ENCODE data around the gene S100A13.

Gene S100A13

DNA sequence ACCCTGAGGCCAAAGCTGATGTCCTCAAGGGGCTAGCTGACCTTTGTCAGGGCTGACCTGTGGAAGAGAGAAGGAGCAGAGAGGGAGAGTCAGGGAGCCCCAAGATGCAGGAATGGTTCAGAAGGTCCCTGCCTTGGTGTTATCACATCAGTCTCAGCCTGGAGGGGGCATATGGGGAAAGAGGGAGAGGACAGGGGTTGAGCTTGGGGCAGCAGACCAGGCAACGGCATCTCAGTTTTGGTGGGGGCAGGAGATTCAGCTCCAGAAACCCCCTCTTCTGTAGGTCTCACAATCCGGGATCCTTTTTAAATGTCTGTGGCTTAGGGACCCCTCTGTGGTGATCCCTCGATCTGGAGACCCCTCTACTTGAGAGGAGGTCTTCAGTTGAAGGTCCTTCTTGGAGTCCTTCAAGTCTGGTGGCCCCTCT is 815 bp downstream of the S100A13 start:
- H3K4me3 ChIP-seq (ENCODE audit: low read length): peak overlapping the region; percentile 62
- TF ChIP-seq, protein P1, sequence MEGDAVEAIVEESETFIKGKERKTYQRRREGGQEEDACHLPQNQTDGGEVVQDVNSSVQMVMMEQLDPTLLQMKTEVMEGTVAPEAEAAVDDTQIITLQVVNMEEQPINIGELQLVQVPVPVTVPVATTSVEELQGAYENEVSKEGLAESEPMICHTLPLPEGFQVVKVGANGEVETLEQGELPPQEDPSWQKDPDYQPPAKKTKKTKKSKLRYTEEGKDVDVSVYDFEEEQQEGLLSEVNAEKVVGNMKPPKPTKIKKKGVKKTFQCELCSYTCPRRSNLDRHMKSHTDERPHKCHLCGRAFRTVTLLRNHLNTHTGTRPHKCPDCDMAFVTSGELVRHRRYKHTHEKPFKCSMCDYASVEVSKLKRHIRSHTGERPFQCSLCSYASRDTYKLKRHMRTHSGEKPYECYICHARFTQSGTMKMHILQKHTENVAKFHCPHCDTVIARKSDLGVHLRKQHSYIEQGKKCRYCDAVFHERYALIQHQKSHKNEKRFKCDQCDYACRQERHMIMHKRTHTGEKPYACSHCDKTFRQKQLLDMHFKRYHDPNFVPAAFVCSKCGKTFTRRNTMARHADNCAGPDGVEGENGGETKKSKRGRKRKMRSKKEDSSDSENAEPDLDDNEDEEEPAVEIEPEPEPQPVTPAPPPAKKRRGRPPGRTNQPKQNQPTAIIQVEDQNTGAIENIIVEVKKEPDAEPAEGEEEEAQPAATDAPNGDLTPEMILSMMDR (conservative IDR thresholded peaks at IDR 0.05; ENCODE audit: low read depth, low read length): no peak
- no peak for DNase-seq (ENCODE audit: low read depth)

DNA sequence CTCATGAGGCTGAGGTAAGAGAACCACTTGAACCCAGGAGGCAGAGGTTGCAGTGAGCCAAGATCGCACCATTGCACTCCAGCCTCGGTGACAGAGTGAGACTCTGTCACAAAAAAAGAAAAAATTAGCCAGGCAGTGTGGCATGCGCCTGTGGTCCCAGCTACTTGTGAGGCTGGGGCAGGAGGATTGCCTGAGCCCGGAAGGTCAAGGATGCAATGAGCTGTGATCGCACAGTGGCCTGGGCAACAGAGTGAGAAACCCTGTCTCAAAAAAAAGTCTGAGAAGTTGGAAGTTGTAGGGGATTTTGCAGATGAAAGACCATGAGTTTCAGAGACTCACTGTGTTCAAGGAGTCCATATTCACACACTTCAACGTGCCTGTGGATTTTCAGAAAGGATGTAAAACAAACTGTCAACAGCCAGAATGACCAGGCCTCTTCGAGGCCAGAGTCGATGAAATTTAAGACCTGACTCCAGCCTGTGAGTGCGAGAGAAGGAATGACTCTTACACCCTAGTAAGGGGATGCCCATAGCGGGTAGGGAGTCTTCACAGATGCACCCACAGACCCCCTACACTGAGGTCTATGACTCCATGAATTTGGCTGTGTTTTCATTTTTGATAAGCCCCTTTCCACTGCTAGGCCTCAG is 2.2 kb downstream of the S100A13 start:
- no peak overlapping the region for H3K4me3 ChIP-seq (ENCODE audit: low read length)
- no peak for DNase-seq (ENCODE audit: low read depth)
- TF ChIP-seq, protein P1 (conservative IDR thresholded peaks at IDR 0.05; ENCODE audit: low read depth, low read length): no peak

DNA sequence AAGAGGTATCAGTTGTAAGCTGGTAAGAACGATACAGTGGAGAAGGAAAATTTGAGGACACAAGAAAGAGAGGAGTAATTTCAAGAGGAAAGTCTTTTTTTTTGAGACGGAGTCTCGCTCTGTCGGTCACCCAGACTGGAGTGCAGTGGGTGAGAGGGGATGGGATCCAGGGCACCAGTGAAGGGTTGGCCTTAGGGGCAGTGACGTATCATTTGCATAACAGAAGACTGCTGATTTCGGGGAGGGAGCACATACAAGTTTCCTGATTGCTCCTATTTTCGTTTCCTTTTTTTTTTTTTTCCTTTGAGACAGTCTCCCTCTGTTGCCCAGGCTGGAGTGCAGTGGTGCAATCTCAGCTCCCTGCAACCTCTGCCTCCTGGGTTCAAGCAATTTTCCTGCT is 4.2 kb downstream of the S100A13 start:
- TF ChIP-seq, protein P1 (conservative IDR thresholded peaks at IDR 0.05; ENCODE audit: low read depth, low read length): no peak
- no peak overlapping the region for H3K4me3 ChIP-seq (ENCODE audit: low read length)
- no peak for DNase-seq (ENCODE audit: low read depth)

DNA sequence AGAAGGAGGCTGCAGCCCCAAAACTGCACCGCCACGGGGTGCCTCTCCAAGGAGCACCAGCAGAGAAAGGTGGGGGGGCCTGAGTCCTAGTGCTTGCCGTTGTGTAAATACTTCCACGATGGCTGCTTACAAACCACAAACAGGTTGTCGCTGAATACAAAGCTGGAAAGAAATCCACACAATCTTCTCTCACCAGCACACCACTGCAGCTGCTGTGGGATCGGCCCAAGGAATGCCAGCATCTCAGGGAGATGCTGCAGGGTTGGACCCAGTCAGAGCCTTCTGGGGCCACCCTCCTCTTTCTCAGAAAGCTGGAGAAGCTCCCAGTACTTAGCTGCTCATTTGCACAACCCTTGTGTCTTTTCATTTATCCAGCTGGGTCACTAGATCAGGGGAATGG is 8.1 kb downstream of the S100A13 start:
- DNase-seq (ENCODE audit: low read depth): no peak
- TF ChIP-seq, protein P1 (conservative IDR thresholded peaks at IDR 0.05; ENCODE audit: low read depth, low read length): no peak

DNA sequence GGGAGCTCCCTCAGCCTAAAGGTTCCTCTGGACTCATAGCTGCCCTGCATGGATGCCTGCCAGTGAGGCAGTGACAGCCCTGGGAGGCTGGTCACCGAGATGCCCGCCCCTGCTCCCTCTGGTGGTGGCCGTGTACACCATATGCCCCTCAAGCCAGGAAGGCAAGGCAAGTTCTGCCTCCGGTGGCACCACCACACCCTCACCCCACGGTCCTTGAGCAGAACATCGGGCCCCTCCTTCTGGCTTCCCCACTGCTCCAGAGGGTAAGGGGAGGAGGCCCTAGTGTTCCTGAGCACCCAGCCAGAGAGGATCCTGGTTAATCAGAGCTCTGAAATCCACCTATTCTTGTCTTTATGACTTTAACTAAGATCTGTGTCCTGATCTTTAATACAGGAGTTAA is 9.6 kb downstream of the S100A13 start:
- no peak overlapping the region for H3K4me3 ChIP-seq (ENCODE audit: low read length)
- TF ChIP-seq, protein P1 (conservative IDR thresholded peaks at IDR 0.05; ENCODE audit: low read depth, low read length): no peak
- no peak for DNase-seq (ENCODE audit: low read depth)

More for the DNA sequence above, 8.1 kb downstream of the S100A13 start:
- H3K4me3 ChIP-seq (ENCODE audit: low read length): no peak overlapping the region

DNA sequence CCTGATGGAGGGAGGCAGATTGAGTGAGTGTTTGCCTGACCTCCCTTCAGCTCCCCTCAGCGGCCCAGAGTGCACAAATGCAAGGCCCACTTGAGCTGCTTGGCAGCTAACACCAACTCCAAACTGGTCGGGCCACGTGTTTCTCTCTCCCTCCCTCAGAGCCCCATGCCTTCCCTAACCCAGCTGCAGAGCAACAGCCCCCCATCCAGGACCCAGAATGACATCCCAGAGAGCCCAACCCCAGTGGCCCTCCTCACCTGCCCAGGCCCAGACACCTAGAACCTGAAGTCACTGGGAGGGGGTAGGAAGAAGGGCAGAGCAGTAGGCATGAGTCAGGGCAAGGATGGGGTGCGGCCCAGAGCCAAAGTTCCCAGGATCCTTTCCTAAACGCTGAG is 10.4 kb downstream of the S100A13 start:
- no peak for DNase-seq (ENCODE audit: low read depth)
- H3K4me3 ChIP-seq (ENCODE audit: low read length): no peak overlapping the region
- TF ChIP-seq, protein P1 (conservative IDR thresholded peaks at IDR 0.05; ENCODE audit: low read depth, low read length): no peak

DNA sequence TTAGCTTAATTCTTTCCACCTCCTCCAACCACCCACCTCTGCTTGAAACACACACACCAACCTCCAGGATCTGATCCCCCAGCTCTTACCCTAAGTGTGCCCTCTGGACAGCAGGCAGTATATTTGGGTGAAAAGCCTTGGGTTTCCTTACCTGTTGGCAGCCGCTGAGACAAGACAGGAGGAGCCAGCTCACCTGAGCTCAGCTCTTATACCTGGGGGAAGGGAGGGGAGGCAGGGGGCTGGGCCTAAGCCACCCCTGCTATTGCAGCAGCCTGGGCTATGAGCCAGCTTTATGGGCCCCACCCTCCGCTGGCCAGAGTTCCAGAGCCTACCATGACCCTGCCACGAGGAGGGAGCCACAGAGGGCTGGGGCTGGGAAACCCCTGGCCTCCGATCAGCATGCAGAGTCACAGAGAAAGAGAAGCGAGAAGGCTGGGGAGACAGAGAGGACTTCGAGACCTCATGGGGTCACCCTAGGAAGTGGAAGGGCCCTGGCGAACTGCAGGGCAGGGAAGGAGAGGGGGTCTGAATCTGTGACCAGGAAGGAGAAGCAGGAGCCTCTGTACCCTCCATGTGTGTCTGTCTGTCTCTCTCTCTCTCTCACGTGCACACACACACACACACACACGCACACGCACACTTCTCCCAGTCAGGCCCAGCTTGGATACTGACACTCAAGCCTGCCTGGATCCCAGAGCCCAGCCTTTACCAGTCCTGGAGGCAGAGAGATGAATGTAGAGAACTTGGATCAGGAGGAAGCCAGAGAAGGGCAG is 11.0 kb downstream of the S100A13 start, which contains the start of gene S100A14:
Gene S100A14, minus strand, starts transcription at position 182 of the 773 bp plus-strand sequence. CDS start 467 bp downstream, outside the sequence.
- H3K4me3 ChIP-seq (ENCODE audit: low read length): no peak within 1 kb of the TSS
- TF ChIP-seq, protein P1 (conservative IDR thresholded peaks at IDR 0.05; ENCODE audit: low read depth, low read length): no peak
- no peak for DNase-seq (ENCODE audit: low read depth)
